ENCODE results near the gene TCOF1. TPM values are rescaled to one million over a fixed set of nuclear protein-coding genes. Genes with fewer than 3 reads are reported as not detected.
A peak's percentile ranks its signal among the peaks of the same experiment; 100 is the strongest.

Gene TCOF1
- total and polyA plus RNA-seq, 2 experiments from 2014 or later: 86.8 to 165 TPM

- peak overlapping the region; percentile 99 for H3K4me3 Mint-ChIP-seq
- Histone ChIP-seq H3K79me2 (replicated peaks; ENCODE audit: insufficient read depth) (peaks cover 37% of the 10 kb centered on the region), H3K4me1 (ENCODE audit: insufficient read depth) (peaks cover 15% of the 10 kb centered on the region; the same call in 1 of the 2 replicates), H3K27ac (ENCODE audit: low read depth) (peak overlapping the region; percentile 95), H3K4me2 (peak overlapping the region; percentile 99), H3K27me3 (ENCODE audit: insufficient read depth) (no peaks in the 10 kb centered on the region), H3K4me3 (peak overlapping the region; percentile 100), H3F3A (replicated peaks; ENCODE audit: low read depth) (peaks cover 63% of the 10 kb centered on the region), H2AFZ (no peak overlapping the region), H3K36me3 (ENCODE audit: insufficient read depth) (peaks cover 52% of the 10 kb centered on the region), H4K20me1 (replicated peaks; ENCODE audit: insufficient read depth) (peaks cover 48% of the 10 kb centered on the region), H3K9me2 (ENCODE audit: insufficient read depth) (no peaks in the 10 kb centered on the region)
- no peak for TF ChIP-seq REST (IDR thresholded peaks at IDR 0.05; ENCODE audit: unreplicated experiment)
- no peak for TF ChIP-seq EZH2phosphoT487 (IDR thresholded peaks at IDR 0.05; ENCODE audit: unreplicated experiment)
- no peak for TF ChIP-seq NANOG (IDR thresholded peaks at IDR 0.05; ENCODE audit: borderline replicate concordance)
- TF ChIP-seq POLR2AphosphoS5 (IDR thresholded peaks at IDR 0.05; ENCODE audit: low read depth): 0 out of 2 replicates have a peak, but pooled peaks have one; percentile 9
- ATAC-seq: no peak
- peak overlapping the region; percentile 99 for H3K27ac Mint-ChIP-seq
- no peak for DNase-seq (ENCODE audit: low spot score)
- peaks cover 3% of the 10 kb centered on the region; the same call in 2 of the 3 replicates for H3K9me3 Mint-ChIP-seq
- H3K36me3 Mint-ChIP-seq (ENCODE audit: low read depth): peaks cover 64% of the 10 kb centered on the region
- peaks cover 34% of the 10 kb centered on the region for H3K27me3 Mint-ChIP-seq (ENCODE audit: insufficient read depth, low read depth, poor library complexity)
- H3K4me1 Mint-ChIP-seq: peaks cover 31% of the 10 kb centered on the region
Measured at GRCh38 chr5:150448334-150448733, 90.8 kb downstream of the TCOF1 start.

- peak overlapping the region; percentile 95 for H3K27ac ChIP-seq (ENCODE audit: low read depth)
- H3K36me3 ChIP-seq (ENCODE audit: insufficient read depth): peaks cover 47% of the 10 kb centered on the region
- Mint-ChIP-seq H3K9me3 (peaks cover 3% of the 10 kb centered on the region; the same call in 2 of the 3 replicates), H3K27ac (peak overlapping the region; percentile 99), H3K4me3 (peak overlapping the region; percentile 99), H3K4me1 (peaks cover 29% of the 10 kb centered on the region), H3K36me3 (ENCODE audit: low read depth) (peaks cover 57% of the 10 kb centered on the region), H3K27me3 (ENCODE audit: insufficient read depth, low read depth, poor library complexity) (peaks cover 32% of the 10 kb centered on the region)
- peaks cover 37% of the 10 kb centered on the region for H3K79me2 ChIP-seq (replicated peaks; ENCODE audit: insufficient read depth)
- no peak for TF ChIP-seq EZH2phosphoT487 (IDR thresholded peaks at IDR 0.05; ENCODE audit: unreplicated experiment)
- peak; percentile 3 for TF ChIP-seq REST (IDR thresholded peaks at IDR 0.05; ENCODE audit: unreplicated experiment)
- peaks cover 56% of the 10 kb centered on the region for H3F3A ChIP-seq (replicated peaks; ENCODE audit: low read depth)
- H3K4me1 ChIP-seq (ENCODE audit: insufficient read depth): peaks cover 15% of the 10 kb centered on the region; the same call in 1 of the 2 replicates
- ATAC-seq: peak; percentile 42
- no peaks in the 10 kb centered on the region for H3K9me2 ChIP-seq (ENCODE audit: insufficient read depth)
- DNase-seq (ENCODE audit: low spot score): no peak
- peak overlapping the region; percentile 100 for H3K4me3 ChIP-seq
- no peak overlapping the region for H2AFZ ChIP-seq
- H3K27me3 ChIP-seq (ENCODE audit: insufficient read depth): no peaks in the 10 kb centered on the region
- peaks cover 42% of the 10 kb centered on the region for H4K20me1 ChIP-seq (replicated peaks; ENCODE audit: insufficient read depth)
- H3K4me2 ChIP-seq: peak overlapping the region; percentile 99
Measured at GRCh38 chr5:150448952-150449516, 91.5 kb downstream of the TCOF1 start.

Other genes with a start within 250 kb of the TCOF1 start
- gene PDGFRB, start 201.9 kb upstream of the TCOF1 start, total RNA-seq (2014; rRNA removed; shearing (Covaris generic)): 7.1 and 11.3 TPM in 2 replicates
- 4.1 and 4.5 TPM in 2 replicates for gene PDGFRB, start 201.9 kb upstream of the TCOF1 start, polyA plus RNA-seq (2016; fragmentation: Nextera tagmentation; extraction: Ambion mirVana)
- gene CDX1, start 190.9 kb upstream of the TCOF1 start, total RNA-seq (2014; rRNA removed; shearing (Covaris generic)): not detected in 2 replicates
- gene CDX1, start 190.9 kb upstream of the TCOF1 start, polyA plus RNA-seq (2016; fragmentation: Nextera tagmentation; extraction: Ambion mirVana): not detected in 2 replicates
- gene SLC6A7, start 167.6 kb upstream of the TCOF1 start, total RNA-seq (2014; rRNA removed; shearing (Covaris generic)): not detected in 2 replicates
- not detected in 2 replicates for gene SLC6A7, start 167.6 kb upstream of the TCOF1 start, polyA plus RNA-seq (2016; fragmentation: Nextera tagmentation; extraction: Ambion mirVana)
- not detected in 2 replicates for gene CAMK2A, start 67.9 kb upstream of the TCOF1 start, total RNA-seq (2014; rRNA removed; shearing (Covaris generic))
- 0.18 TPM in 1 of 2 replicates, not detected in the other for gene CAMK2A, start 67.9 kb upstream of the TCOF1 start, polyA plus RNA-seq (2016; fragmentation: Nextera tagmentation; extraction: Ambion mirVana)
- 6.9 and 7.1 TPM in 2 replicates for gene ARSI, start 54.8 kb upstream of the TCOF1 start, total RNA-seq (2014; rRNA removed; shearing (Covaris generic))
- gene ARSI, start 54.8 kb upstream of the TCOF1 start, polyA plus RNA-seq (2016; fragmentation: Nextera tagmentation; extraction: Ambion mirVana): 0.99 and 1.6 TPM in 2 replicates
- gene CD74, start 55.2 kb downstream of the TCOF1 start, total RNA-seq (2014; rRNA removed; shearing (Covaris generic)): 49.8 and 54.8 TPM in 2 replicates
- gene CD74, start 55.2 kb downstream of the TCOF1 start, polyA plus RNA-seq (2016; fragmentation: Nextera tagmentation; extraction: Ambion mirVana): 98.4 and 105 TPM in 2 replicates
- gene RPS14, start 92.0 kb downstream of the TCOF1 start, total RNA-seq (2014; rRNA removed; shearing (Covaris generic)): 1,443 and 1,506 TPM in 2 replicates
- gene RPS14, start 92.0 kb downstream of the TCOF1 start, polyA plus RNA-seq (2016; fragmentation: Nextera tagmentation; extraction: Ambion mirVana): 2,790 and 2,911 TPM in 2 replicates
- 76.6 and 85.0 TPM in 2 replicates for gene NDST1, start 150.4 kb downstream of the TCOF1 start, total RNA-seq (2014; rRNA removed; shearing (Covaris generic))
- 7.3 and 8.5 TPM in 2 replicates for gene NDST1, start 150.4 kb downstream of the TCOF1 start, polyA plus RNA-seq (2016; fragmentation: Nextera tagmentation; extraction: Ambion mirVana)

Data from GM23338 (cell line).